Measurements from ENCODE around the gene SLC13A2.
"Not testable (repeated sequence)": the region's sequence is repeated elsewhere in the genome, so short reads cannot be mapped to it uniquely, and the experiment has no call there.

SLC13A2 gene, protein sequence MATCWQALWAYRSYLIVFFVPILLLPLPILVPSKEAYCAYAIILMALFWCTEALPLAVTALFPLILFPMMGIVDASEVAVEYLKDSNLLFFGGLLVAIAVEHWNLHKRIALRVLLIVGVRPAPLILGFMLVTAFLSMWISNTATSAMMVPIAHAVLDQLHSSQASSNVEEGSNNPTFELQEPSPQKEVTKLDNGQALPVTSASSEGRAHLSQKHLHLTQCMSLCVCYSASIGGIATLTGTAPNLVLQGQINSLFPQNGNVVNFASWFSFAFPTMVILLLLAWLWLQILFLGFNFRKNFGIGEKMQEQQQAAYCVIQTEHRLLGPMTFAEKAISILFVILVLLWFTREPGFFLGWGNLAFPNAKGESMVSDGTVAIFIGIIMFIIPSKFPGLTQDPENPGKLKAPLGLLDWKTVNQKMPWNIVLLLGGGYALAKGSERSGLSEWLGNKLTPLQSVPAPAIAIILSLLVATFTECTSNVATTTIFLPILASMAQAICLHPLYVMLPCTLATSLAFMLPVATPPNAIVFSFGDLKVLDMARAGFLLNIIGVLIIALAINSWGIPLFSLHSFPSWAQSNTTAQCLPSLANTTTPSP

DNA sequence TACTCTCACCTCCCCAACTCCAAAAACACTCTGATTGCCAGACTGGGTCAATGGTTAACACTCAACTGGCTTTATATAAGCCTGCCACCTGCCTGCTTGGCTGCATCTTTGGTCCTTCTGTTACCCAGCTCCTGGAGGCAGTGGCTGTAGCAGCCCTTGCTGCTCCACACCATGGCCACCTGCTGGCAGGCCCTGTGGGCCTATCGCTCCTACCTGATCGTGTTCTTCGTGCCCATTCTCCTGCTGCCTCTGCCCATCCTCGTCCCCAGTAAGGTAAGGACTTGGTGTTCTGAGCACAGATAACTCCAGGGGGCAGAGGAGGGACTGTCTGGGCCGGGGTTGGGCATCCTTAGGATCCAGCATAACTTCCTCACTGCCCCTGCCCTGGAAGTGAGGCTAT lies at the start of gene SLC13A2:
SLC13A2 (plus strand) TSS at position 103 of the 400 bp plus-strand sequence; CDS start at position 172, 69 bp downstream.
- no peak for DNase-seq

DNA sequence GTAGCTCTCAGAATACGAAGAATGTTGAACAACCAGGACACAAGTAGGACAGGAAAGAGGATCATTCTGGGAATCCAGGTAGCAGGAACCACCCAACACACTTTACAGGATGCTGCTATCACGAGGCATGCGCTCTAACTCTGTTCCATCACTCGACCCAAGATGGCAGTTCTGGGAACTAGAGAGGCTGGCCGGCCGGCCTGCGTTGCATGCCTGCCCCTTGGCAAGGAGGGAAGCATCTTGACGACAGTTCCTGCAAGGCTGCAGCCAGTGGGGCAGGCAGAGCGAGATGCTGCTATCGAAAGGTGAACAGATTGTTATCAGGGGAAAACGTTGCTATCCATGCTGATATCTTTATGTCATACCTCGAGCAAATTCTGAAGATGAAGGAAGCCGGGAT lies 48.2 kb upstream of the SLC13A2 start:
- no peak for DNase-seq

DNA sequence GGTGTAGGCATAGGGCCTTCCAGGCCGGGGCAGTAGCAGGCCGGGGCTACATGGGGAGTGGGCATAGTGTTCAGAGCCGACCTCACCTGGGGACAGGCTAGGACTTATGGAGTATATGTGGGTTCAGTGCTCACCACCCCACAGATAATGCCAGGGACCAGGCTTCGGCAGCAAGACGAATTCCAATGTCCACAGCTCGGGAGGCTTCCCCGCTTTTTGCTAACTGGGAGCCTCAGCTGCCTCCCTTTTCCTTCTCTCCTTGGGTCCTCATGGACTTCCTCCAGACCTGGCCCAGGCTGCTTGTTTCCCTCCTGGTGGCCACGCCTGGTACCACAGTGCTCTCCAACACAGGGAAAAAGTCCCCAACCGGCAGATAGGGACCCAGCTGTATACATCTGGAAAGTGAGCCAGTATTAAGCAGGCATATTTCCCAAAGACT lies 47.3 kb upstream of the SLC13A2 start:
- no peak for DNase-seq

DNA sequence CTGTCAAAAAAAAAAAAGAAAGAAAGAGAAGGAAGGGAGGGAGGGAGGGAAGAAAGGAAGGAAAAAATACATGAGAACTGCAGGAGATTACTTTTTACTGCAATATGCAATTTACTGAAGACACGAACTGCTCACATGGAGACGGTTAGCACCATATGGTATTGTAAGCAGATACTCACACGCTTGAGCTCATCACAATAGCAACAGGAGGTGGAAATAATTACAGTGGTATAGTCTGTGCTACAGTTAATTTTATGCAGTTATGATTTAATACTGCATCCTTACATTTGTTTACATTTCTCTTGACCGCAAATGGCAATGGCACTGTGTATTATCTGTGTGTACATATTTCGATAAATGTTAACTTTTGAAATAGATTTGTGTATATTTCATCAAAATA lies 46.1 kb upstream of the SLC13A2 start:
- no peak for DNase-seq

DNA sequence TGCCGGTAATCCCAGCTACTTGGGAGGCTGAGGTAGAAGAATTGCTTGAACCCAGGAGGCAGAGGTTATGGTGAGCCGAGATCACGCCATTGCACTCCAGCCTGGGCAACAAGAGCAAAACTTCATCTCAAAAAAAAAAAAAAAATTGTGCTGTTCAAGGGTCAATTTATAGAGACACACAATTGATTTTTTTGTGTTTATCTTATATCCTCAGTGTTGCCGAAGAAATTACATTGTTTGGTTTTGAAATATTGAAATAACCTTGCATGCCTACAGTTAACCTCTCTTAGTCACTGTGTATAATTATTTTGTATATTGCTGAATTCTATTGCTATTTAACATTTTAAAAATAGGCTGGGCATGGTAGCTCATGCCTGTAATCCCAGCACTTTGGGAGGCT lies 45.5 kb upstream of the SLC13A2 start:
- not testable (repeated sequence) for DNase-seq

DNA sequence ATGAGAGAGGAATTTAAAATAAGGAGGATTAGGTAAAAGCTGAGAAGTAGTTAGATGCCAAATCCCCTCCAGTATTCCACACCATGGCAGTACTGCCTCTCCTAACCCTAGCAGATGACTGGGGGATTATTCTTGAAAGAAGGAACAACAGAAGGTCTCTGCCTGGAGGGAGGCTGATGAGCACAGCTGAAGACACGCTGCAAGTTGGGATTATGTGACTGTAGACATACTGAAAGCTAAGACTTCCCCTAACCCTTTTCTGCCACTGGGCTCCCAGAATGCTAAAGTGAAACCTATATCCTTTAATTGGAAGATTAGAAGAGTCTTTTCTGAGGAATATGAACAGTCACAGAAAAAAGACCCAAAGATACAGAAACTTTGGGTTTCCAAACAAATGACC lies 39.7 kb upstream of the SLC13A2 start:
- no peak for DNase-seq

DNA sequence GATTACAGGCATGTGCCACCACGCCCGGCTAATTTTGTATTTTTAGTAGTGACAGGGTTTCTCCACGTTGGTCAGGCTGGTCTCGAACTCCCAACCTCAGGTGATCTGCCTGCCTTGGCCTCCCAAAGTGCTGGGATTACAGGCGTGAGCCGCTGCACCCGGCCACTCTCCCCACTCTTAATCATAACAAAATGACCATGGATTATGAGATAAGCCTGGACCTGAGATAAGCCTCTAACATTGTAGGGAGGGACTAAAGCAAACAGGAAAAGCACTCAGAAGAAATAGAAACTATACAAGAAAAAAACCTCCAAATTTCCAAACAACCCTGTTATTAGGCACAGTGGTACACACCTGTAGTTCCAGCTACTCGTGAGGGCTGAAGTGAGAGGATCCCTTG lies 39.1 kb upstream of the SLC13A2 start:
- DNase-seq, result not testable (repeated sequence)

DNA sequence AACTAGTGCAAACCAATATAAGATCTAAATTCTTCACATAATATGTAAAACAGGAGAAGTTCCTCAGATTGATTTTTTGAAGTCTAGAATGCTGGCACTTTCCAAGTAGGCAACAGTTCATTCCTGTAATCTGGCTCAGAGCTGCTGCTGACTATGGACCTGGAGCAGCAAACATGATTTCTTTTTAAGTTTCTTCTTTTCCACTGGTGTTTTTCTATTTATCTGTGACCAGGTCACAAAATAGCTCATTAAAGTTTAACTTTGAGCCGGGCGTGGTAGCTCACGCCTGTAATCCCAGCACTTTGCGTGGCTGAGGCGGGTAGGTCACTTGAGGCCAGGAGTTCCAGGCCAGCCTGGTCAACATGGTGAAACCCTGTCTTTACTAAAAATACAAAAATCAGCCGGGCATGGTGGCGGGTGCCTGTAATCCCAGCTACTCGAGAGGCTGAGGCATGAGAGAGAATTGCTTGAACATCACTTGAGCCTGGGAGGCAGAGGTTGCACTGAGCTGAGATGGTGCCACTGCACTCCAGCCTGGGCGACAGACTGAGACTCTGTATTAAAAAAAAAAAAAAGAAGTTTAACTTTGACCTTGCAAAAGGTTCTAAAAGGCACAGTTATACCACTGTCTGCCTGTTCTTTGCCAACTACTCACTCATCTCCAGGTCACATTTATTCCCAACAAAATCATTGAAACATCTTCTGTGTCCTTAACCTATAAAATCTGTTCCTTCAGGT lies 29.4 kb upstream of the SLC13A2 start:
- no peak for DNase-seq

DNA sequence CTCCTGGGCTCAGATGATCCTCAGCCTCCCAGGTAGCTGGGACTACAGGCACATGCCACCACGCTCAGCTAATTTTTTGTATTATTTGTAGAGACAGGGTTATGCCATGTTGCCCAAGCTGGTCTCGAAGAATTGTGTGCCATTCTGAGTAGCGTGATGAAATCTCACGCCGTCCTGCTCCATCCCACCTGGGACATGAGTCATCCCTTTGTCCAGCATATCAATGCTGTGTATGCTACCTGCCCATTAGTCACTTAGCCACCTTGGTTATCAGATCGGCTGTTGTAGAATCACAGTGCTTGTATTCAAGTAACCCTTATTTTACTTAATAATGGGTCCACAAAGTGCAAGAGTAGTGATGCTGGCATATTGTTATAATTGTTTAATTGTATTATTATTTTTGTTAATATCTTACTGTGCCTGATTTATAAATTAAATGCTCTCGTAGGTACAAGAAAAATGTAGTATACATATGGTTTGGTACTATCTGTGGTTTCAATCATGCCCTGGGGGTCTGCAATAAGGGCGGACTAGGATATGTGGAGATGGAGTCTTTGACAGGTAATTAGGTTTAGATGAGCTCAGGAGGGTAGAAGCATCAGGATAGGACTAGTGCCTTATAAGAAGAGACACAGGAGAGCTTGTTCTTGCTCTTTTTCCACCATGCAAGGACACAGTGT lies 26.6 kb upstream of the SLC13A2 start:
- no peak for DNase-seq

DNA sequence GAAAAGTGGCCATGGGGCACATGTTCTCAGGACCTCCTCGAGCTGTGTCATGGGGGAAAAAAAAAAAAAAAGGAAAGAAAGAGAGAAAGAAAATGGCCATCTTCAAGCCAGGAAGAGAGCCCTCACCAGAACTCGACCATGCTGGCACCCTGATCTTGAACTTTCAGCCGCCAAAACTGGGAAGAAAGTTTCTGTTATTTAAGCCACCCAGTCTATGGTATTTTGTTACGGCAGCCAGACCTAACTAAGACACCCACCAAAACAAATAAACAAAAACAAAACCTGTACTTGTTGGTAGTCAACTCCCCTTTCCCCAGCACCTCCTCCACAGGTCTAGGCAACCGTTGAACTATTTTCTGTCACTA lies 26.1 kb upstream of the SLC13A2 start:
- no peak for DNase-seq

DNA sequence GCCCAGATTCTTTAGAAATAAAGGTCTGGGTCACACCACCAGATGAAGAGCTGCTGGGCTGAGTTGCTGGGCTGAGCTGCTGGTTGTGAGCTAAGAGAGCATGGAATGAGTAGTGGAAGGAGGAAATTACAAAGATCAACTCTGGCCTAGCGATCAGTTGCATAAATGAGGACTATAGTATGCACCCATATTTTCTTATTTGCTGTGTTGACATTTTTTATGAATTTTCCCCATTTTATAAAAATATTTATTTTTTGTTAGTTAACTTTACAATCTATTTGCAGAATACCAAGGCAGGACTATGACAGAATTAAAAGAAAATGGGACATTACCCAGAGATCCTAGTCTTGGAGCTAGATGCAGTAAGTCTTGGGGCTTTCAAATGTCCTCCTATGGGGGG lies 23.6 kb upstream of the SLC13A2 start:
- DNase-seq, result no peak

DNA sequence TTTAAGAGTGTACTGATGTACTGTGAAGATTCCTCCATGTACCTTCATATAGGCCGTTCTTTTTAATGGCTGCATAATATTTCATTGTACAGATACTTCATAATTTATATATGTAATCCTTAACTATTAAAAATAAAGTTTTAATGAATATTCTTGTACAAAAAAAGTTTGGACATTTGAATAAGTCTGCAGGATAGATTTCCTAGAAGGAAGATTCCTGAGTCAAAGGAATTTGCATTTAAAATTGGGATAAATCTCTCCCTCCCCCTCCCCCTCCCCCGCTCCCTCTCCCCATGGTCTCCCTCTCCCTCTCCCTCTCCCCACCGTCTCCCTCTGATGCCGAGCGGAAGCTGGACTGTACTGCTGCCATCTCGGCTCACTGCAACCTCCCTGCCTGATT lies 15.6 kb upstream of the SLC13A2 start:
- no peak for DNase-seq

DNA sequence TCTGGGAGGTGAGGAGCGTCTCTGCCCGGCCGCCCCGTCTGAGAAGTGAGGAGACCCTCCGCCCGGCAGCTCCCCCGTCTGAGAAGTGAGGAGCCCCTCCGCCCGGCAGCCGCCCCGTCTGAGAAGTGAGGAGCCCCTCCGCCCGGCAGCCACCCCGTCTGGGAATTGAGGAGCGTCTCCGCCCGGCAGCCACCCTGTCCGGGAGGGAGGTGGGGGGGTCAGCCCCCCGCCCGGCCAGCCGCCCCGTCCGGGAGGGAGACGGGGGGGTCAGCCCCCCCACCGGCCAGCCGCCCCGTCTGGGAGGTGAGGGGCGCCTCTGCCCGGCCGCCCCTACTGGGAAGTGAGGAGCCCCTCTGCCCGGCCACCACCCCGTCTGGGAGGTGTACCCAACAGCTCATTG lies 14.6 kb upstream of the SLC13A2 start:
- DNase-seq, result not testable (repeated sequence)

DNA sequence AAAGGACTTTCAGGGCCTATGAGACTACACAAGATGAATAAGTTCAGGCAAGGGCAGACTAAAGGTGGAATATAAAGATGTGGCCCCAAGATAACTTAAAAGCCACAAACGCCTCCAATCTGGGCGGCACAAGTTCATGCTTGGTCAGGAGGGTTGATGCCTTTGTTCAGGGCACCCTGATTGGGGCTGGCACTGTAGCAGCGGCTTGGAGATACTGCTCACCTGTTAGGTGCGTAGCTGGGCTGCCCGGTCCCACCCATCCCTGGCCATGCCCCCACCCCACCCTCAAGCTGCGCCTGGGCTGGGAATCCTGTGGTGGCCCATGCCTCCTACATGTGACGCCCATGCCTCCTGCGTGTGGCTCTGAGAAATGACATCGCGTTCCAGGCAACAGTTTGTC lies 12.5 kb upstream of the SLC13A2 start:
- DNase-seq, result no peak

DNA sequence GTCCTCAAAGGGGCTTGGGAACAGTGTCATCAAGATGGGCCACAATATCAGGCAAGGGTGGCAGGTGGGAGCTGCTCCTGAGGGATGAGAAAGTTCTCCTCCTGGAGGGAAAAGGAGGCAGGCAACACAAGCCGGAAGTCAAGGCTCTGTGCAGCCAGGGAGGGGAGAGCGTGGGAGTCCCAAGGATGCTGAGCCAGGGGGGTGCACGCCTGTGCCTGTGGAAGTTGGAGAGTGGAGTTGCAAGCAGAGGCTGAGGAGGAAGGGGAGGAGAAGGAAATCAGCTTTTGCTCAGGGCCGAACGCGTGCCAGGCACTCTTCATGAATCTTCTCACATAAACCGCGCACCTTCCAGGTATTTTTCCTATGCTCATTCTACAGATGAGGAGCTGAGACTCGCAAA lies 7.4 kb upstream of the SLC13A2 start:
- no peak for DNase-seq

DNA sequence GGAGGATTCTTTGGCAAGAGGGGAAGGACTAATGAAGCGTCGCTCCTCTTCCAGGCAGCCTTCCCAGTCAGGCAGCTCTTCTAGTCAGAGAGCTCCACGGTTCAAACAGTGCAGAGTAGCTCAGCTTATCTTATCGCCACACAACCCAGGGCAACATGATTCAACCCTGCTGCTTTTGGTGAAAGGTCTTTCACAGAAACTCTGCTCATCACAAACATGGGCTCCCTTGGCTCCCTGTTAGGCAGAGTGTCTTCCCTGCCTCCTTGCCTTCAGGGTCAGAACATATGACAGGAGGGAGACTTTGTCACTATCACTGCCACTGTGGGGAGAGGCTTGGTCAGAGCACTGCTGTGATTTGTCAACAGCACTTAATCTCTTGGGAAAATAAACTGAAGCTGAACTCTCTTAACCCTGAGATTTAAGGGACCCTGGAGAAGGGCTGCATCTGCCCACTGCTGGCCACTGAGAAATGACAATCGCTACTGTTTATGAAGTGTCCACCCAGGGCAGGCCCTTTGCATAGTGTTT lies 6.9 kb upstream of the SLC13A2 start:
- DNase-seq, result no peak

DNA sequence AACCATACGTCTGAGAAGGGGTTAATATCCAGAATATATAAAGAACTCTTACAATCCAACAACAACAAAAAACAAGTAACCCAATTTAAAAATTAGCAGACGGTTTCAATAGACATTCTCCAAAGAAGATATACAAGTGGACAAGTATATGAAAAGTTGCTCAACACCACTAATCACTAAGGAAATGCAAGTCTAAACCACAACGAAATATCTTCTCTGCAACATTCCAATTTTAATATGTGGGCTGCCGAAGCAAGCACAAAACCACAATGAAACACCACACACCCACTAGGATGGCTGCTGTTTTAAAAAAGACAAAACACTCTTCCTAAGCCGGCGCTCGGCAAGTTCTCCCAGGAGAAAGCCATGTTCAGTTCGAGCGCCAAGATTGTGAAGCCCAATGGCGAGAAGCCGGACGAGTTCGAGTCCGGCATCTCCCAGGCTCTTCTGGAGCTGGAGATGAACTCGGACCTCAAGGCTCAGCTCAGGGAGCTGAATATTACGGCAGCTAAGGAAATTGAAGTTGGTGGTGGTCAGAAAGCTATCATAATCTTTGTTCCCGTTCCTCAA lies 5.9 kb upstream of the SLC13A2 start:
- DNase-seq, result no peak

DNA sequence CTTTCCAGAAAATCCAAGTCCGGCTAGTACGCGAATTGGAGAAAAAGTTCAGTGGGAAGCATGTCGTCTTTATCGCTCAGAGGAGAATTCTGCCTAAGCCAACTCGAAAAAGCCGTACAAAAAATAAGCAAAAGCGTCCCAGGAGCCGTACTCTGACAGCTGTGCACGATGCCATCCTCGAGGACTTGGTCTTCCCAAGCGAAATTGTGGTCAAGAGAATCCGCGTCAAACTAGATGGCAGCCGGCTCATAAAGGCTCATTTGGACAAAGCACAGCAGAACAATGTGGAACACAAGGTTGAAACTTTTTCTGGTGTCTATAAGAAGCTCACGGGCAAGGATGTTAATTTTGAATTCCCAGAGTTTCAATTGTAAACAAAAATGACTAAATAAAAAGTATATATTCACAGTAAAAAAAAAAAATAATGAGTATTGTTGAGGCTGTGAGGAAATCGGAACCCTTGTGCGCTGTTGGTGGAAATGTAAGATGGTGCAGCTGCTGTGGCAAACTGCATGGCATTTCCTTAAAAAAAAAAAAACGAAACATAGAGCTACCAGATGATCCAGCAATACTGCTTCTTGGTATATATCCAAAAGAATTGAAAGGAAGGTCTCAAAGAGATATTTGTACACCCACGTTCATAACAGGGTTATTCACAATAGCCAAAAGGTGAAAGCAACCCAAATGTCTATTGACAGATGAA lies 5.3 kb upstream of the SLC13A2 start:
- not testable (repeated sequence) for DNase-seq

DNA sequence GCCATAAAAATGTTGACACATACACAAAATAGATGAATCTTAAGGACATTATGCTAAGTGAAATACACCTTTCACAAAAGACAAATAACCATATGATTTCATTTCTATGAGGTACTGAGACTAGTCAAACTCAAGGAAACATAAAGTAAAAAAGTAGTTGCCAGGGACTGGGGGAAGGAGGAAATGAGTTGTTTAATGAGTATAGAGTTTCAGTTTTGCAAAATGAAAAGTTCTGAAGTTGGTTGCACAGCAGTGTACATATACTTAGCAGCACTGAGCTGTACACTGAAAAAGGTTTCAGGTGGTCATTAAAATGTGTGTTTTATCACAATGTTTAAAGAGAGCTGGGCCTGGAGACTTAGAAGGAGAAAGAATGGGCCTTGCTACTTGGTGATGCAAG lies 4.7 kb upstream of the SLC13A2 start:
- no peak for DNase-seq

DNA sequence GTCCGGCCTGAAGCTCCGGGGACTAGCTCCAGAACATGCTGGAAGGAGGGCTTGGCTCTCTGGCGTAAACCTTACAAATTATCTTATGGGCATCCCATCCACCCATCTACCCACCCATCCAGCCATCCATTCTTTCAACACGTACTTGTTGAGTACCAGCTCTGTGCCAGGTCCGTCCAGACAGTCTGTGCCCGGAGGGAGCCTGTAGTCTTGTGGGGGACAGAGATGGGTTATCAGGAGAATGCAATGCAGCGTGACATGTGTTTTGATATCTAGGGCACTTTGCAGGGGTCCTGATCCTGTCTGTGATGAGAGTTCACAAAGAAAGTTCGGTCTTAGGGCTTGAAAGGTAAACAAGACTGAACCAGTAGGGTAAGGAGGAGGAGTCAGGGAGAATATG lies 4.1 kb upstream of the SLC13A2 start:
- no peak for DNase-seq

DNA sequence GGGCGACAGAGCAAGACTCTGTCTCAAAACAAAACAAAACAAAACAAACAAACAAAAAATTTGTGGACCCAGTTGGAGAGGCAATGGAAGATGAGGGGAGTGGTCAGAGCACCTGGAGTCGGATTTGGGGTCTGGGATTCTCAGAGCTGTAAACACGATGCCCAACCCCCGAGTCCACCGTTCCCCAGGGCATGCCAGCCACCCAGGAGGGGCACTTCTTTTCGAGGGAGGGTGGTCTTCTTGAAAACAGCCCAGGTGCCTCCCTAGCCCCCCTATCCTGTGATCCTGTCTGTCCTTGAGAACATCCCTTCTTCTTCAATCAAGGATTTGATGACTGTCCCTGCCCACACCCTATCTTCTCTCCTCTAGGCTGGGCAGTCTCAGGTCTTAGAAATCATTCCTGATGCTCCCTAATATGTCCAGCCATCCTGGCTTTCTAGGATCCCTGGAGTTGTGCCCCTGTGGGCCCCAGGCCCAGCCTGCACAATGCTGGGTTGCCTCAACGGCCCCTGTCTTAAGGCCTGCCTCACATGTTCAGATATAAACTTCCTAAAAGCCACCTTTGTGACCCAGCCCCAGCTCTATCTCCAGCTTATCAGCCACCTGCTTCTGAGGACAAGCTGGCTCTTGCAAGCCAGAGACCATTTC lies 3.1 kb upstream of the SLC13A2 start:
- no peak for DNase-seq

DNA sequence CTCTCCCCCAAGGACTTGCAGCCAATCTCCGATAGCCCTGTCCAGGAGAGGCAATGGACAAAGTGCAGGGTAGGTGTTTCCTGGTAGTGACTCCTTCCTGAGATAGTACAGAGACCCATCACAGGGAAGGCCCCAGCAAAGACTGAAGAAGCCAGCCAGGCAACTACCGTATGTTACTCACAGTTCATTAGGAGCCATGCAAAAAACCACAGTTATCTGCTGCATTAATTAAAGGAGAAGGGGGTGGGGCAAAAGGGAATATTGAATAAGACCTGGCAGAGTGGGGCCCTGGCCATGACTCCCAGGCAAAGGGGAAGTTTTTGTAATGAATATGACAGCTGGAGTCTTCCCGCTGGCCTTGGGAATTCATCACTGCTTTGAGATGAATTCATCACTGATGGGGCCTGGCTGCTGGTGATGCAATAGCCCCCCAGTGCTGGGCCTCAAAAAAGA lies 2.5 kb upstream of the SLC13A2 start:
- DNase-seq, result no peak

Measured in CD4-positive, alpha-beta T cell treated with Interleukin-21 for 1 hour (primary cell).